HL-60 (cell line): ENCODE results near the gene KCNK18.

Experiments used
- DNase-seq, 2 experiments: peaks; one replicate each; pipeline ENCODE4 v3.0.0-alpha.2; 2010 to 2020; ENCODE audit warnings: low read depth in 1 of 2, low spot score in 1 of 2
- H3K27ac ChIP-seq: fragments of 250-450 bp; sonication (Bioruptor Pico); replicated peaks from 2 replicates; pipeline ENCODE4 v1.5.1; 2020; ENCODE audit warnings: mild to moderate bottlenecking, moderate library complexity
- H3K27me3 ChIP-seq: fragments of 250-450 bp; sonication (Bioruptor Pico); 2 replicates; pipeline ENCODE4 v1.5.1; 2021; ENCODE audit warnings: mild to moderate bottlenecking, moderate library complexity; ENCODE audit not compliant: insufficient read depth, poor library complexity, severe bottlenecking
- H3K4me3 ChIP-seq: replicated peaks from 2 replicates; pipeline ENCODE4 v1.5.1; 2011; ENCODE audit warnings: mild to moderate bottlenecking, control low read depth, low read length; ENCODE audit not compliant: insufficient read depth
- GABPA ChIP-seq: IDR thresholded peaks from 2 replicates; pipeline ENCODE4 v1.6.1; 2012; ENCODE audit warnings: low read depth
- POLR2AphosphoS5 ChIP-seq: IDR thresholded peaks from 2 replicates; pipeline ENCODE4 v1.6.1; 2012; ENCODE audit warnings: low read depth
- SPI1 ChIP-seq: IDR thresholded peaks from 2 replicates; pipeline ENCODE4 v1.6.1; 2012; ENCODE audit warnings: low read depth, mild to moderate bottlenecking, borderline replicate concordance
- TF ChIP-seq, protein P1 (sequence below): IDR thresholded peaks from one replicate; pipeline ENCODE4 v1.5.1; 2011; ENCODE audit warnings: low read length, control low read depth, inconsistent platforms; ENCODE audit not compliant: insufficient read depth
- TF ChIP-seq, protein P2 (sequence below): IDR thresholded peaks from 2 replicates; pipeline ENCODE4 v1.6.1; 2012; ENCODE audit warnings: low read depth; ENCODE audit not compliant: insufficient replicate concordance

The KCNK18 gene

DNA sequence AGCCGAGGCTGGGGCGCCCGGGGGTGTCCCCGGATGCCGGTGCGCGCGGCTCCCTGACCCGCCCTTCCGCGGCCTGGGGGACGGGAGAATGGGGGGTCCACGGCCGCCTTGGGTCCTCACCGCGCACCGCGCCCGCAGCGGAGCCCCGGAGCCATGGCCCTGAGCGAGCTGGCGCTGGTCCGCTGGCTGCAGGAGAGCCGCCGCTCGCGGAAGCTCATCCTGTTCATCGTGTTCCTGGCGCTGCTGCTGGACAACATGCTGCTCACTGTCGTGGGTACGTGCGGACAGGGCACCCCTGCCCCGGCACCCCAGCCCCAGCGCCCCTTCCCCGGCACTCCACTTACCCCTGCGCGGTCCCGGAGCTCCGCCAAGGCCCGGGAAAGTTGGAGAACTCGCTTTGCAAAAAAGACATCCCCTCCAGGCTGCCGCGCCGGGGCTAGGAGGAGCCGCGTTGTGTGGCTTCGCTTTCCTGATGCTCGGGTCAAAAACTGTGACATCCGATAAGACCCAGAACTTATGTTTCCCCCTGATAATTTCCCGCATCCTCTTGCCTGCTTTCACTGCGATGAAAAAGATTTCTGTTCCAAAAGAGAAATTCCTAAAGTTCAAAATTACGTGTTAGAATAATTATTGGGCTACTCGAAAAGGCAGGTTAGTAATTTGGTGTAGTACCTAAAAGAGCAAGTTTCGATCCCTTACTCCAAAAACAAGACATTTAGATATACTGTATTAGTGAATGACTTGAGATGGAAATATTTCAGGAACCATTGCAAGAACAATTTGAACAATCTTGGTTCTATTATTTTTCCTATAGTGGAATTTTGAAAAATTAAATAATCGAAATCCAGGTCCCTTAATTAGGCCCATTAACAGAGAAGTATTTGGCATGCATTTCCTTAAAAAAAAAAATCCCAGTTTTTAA, 44.5 kb downstream of the KCNK18 start:
- H3K27me3 ChIP-seq: peaks cover 33% of the 10 kb centered on the region
- H3K27ac ChIP-seq: no peak overlapping the region
- H3K4me3 ChIP-seq: no peak overlapping the region
- TF ChIP-seq, protein P1, sequence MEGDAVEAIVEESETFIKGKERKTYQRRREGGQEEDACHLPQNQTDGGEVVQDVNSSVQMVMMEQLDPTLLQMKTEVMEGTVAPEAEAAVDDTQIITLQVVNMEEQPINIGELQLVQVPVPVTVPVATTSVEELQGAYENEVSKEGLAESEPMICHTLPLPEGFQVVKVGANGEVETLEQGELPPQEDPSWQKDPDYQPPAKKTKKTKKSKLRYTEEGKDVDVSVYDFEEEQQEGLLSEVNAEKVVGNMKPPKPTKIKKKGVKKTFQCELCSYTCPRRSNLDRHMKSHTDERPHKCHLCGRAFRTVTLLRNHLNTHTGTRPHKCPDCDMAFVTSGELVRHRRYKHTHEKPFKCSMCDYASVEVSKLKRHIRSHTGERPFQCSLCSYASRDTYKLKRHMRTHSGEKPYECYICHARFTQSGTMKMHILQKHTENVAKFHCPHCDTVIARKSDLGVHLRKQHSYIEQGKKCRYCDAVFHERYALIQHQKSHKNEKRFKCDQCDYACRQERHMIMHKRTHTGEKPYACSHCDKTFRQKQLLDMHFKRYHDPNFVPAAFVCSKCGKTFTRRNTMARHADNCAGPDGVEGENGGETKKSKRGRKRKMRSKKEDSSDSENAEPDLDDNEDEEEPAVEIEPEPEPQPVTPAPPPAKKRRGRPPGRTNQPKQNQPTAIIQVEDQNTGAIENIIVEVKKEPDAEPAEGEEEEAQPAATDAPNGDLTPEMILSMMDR: no peak
- TF ChIP-seq POLR2AphosphoS5 (no peak), GABPA (no peak)
- TF ChIP-seq, protein P2, sequence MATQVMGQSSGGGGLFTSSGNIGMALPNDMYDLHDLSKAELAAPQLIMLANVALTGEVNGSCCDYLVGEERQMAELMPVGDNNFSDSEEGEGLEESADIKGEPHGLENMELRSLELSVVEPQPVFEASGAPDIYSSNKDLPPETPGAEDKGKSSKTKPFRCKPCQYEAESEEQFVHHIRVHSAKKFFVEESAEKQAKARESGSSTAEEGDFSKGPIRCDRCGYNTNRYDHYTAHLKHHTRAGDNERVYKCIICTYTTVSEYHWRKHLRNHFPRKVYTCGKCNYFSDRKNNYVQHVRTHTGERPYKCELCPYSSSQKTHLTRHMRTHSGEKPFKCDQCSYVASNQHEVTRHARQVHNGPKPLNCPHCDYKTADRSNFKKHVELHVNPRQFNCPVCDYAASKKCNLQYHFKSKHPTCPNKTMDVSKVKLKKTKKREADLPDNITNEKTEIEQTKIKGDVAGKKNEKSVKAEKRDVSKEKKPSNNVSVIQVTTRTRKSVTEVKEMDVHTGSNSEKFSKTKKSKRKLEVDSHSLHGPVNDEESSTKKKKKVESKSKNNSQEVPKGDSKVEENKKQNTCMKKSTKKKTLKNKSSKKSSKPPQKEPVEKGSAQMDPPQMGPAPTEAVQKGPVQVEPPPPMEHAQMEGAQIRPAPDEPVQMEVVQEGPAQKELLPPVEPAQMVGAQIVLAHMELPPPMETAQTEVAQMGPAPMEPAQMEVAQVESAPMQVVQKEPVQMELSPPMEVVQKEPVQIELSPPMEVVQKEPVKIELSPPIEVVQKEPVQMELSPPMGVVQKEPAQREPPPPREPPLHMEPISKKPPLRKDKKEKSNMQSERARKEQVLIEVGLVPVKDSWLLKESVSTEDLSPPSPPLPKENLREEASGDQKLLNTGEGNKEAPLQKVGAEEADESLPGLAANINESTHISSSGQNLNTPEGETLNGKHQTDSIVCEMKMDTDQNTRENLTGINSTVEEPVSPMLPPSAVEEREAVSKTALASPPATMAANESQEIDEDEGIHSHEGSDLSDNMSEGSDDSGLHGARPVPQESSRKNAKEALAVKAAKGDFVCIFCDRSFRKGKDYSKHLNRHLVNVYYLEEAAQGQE: no peak
- DNase-seq: no peak

DNA sequence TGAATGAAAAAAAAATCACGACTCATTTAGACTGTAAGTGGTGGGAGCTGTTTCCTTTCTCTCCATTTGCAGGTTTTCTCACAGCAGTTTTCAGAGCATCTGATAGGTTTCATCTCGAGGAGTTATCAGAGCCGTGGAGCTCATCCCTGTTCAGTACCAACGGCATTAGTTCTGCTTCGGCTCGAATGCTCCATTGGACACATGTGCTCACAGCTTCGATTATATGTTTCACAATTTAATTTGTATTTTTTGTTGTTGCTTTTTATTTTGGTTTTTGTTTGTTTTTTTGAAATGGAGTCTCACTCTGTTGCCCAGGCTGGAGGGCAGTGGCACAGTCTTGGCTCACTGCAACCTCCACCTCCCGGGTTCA, 45.2 kb downstream of the KCNK18 start:
- TF ChIP-seq SPI1 (no peak), GABPA (no peak), POLR2AphosphoS5 (no peak)
- TF ChIP-seq, protein P2: no peak
- TF ChIP-seq, protein P1: no peak
- no peak for DNase-seq
- H3K4me3 ChIP-seq: no peak overlapping the region
- H3K27me3 ChIP-seq: peaks cover 36% of the 10 kb centered on the region
- no peak overlapping the region for H3K27ac ChIP-seq

DNA sequence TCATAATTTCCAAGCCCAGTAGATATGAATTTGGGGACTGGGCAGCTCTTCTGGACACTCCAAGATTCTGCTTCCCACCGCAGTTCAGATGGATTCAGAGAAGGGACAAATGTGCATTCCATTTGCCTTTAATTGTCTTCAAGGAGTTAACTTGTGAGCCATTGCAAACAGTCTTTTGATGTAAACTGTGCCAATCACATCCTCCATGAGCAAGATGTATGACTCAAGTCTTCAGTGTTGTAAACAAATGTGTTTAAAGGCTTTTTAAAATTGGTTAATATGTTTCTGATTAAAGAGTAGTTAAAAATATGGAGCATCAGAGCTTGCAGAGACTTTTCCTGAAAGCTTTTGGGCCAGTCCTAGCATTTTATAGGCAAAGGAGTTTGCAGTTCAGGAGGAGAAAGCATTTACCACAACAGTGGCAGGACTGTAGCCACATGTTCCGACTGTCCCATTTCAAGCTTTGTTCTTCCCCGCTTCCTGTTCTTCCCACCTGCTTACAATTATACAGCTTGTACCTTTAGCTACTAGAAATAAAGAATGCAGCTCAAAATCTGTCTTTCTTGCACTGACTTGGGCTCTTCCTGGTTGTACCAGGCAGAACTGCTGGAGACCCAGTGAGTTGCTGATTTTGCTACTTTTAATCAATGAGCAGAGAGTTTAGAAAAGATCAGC, 49.8 kb downstream of the KCNK18 start:
- TF ChIP-seq, protein P1: no peak
- TF ChIP-seq, protein P2: no peak
- TF ChIP-seq SPI1: no peak
- no peak for TF ChIP-seq GABPA
- no peak overlapping the region for H3K4me3 ChIP-seq
- peaks cover 31% of the 10 kb centered on the region for H3K27me3 ChIP-seq
- DNase-seq: no peak
- no peak overlapping the region for H3K27ac ChIP-seq
